Liver (tissue), 9 donors: ENCODE measurements around the gene NEK1. TPM values are rescaled to one million over a fixed set of nuclear protein-coding genes. Genes with fewer than 3 reads are reported as not detected.

Source experiments
- DNase-seq: peaks from one replicate; pipeline ENCODE4 v3.0.0-alpha.2; 2017; ENCODE audit warnings: low spot score
- H3K27ac ChIP-seq, 2 donors: one replicate each; pipeline ENCODE4 v1.7.0; 2013; ENCODE audit warnings: inconsistent platforms in 2 of 2, low read length in 2 of 2, control low read depth in 1 of 2, low read depth in 1 of 2, mild to moderate bottlenecking in 1 of 2
- H3K27me3 ChIP-seq, 4 donors: one replicate each; pipeline versions ENCODE4 v1.6.1 to v1.7.0; 2013; ENCODE audit warnings: low read length in 3 of 4, inconsistent platforms in 1 of 4, mild to moderate bottlenecking in 1 of 4, moderate library complexity in 1 of 4; ENCODE audit not compliant: control insufficient read depth in 4 of 4, insufficient read depth in 4 of 4
- H3K36me3 ChIP-seq, 4 donors: one replicate each; pipeline versions ENCODE4 v1.6.1 to v1.7.0; 2013; ENCODE audit warnings: low read length in 3 of 4, mild to moderate bottlenecking in 3 of 4, low read depth in 1 of 4, moderate library complexity in 1 of 4; ENCODE audit not compliant: control insufficient read depth in 4 of 4, insufficient read depth in 3 of 4
- H3K4me1 ChIP-seq, 4 donors: one replicate each; pipeline versions ENCODE4 v1.6.1 to v1.7.0; 2013; ENCODE audit warnings: low read length in 3 of 4, mild to moderate bottlenecking in 3 of 4, moderate library complexity in 1 of 4; ENCODE audit not compliant: control insufficient read depth in 4 of 4, insufficient read depth in 4 of 4
- H3K4me3 ChIP-seq, 3 donors: one replicate each; pipeline versions ENCODE4 v1.6.1 to v1.7.0; 2013; ENCODE audit warnings: low read length in 3 of 3, control low read depth in 1 of 3, low read depth in 1 of 3, mild to moderate bottlenecking in 1 of 3
- H3K9ac ChIP-seq, 2 donors: one replicate each; pipeline ENCODE4 v1.7.0; 2013; ENCODE audit warnings: low read length in 2 of 2, mild to moderate bottlenecking in 2 of 2, moderate library complexity in 2 of 2, control low read depth in 1 of 2, low read depth in 1 of 2
- H3K9me3 ChIP-seq, 4 donors: one replicate each; pipeline versions ENCODE4 v1.6.1 to v1.7.0; 2013; ENCODE audit warnings: low read length in 3 of 4; ENCODE audit not compliant: control insufficient read depth in 4 of 4
- CTCF ChIP-seq: fragments of 150-350 bp; IDR thresholded peaks from 2 replicates; pipeline ENCODE4 v1.5.1; 2017; ENCODE audit warnings: improper control_type of control experiment, low read depth, low read length; ENCODE audit not compliant: missing input control
- FOXA1 ChIP-seq: IDR thresholded peaks from 2 replicates; pipeline ENCODE4 v1.6.1; 2016; ENCODE audit warnings: antibody characterized with exemption
- GABPA ChIP-seq, 2 donors: IDR thresholded peaks in 1 of 2; conservative IDR thresholded peaks in 1 of 2; 2 replicates each; pipeline ENCODE4 v1.6.1; 2016; ENCODE audit warnings: antibody characterized with exemption in 2 of 2, mild to moderate bottlenecking in 1 of 2, moderate library complexity in 1 of 2
- HNF4A ChIP-seq, 2 donors: conservative IDR thresholded peaks; 2 replicates each; pipeline ENCODE4 v1.6.1; 2016; ENCODE audit warnings: antibody characterized with exemption in 2 of 2, mild to moderate bottlenecking in 2 of 2
- HNF4G ChIP-seq: IDR thresholded peaks from 2 replicates; pipeline ENCODE4 v1.6.1; 2016; ENCODE audit warnings: antibody characterized with exemption
- JUND ChIP-seq, 2 donors: IDR thresholded peaks; 2 replicates each; pipeline ENCODE4 v1.6.1; 2016; ENCODE audit warnings: antibody characterized with exemption in 2 of 2
- NR2F2 ChIP-seq: IDR thresholded peaks from 2 replicates; pipeline ENCODE4 v1.6.1; 2016; ENCODE audit warnings: antibody characterized with exemption
- RAD21 ChIP-seq, 2 donors: IDR thresholded peaks; 2 replicates each; pipeline ENCODE4 v1.6.1; 2016; ENCODE audit warnings: antibody characterized with exemption in 2 of 2, mild to moderate bottlenecking in 2 of 2
- REST ChIP-seq: IDR thresholded peaks from 2 replicates; pipeline ENCODE4 v1.6.1; 2016; ENCODE audit warnings: antibody characterized with exemption, mild to moderate bottlenecking
- RXRA ChIP-seq, 2 donors: IDR thresholded peaks; 2 replicates each; pipeline ENCODE4 v1.6.1; 2017 to 2018; ENCODE audit warnings: antibody characterized with exemption in 2 of 2, mild to moderate bottlenecking in 1 of 2
- SP1 ChIP-seq: IDR thresholded peaks from 2 replicates; pipeline ENCODE4 v1.6.1; 2018; ENCODE audit warnings: antibody characterized with exemption, mild to moderate bottlenecking
- TAF1 ChIP-seq: conservative IDR thresholded peaks from 2 replicates; pipeline ENCODE4 v1.6.1; 2016; ENCODE audit warnings: antibody characterized with exemption, mild to moderate bottlenecking
- YY1 ChIP-seq: IDR thresholded peaks from 2 replicates; pipeline ENCODE4 v1.6.1; 2016; ENCODE audit warnings: antibody characterized with exemption, mild to moderate bottlenecking
- ZBTB33 ChIP-seq: IDR thresholded peaks from 2 replicates; pipeline ENCODE4 v1.6.1; 2016; ENCODE audit warnings: antibody characterized with exemption
- WGBS: extraction: QIAGEN DNeasy Blood & Tissue Kit; methylation state at CpG from one replicate; pipeline ENCODE4 v1.1.7; 2013; 5-methylcytosine and 5-hydroxymethylcytosine counted together
- polyA plus RNA-seq, 2 donors: library from polyadenylated mRNA; stranded (reverse) in 1 of 2; unstranded in 1 of 2; fragments of 200-250 nt in 1 of 2; fragments of >200 nt in 1 of 2; fragmentation: Nextera tagmentation in 1 of 2; extraction: Ambion mirVana in 1 of 2; gene quantifications; one replicate each; pipeline versions ENCODE4 v1.2.1 to v1.2.3, GENCODE V29; 2013 to 2015
- total RNA-seq, 2 donors: library from RNA; depleted of rRNA; stranded (reverse); fragments of >200 nt; gene quantifications; one replicate each; pipeline ENCODE4 v1.2.3, GENCODE V29; 2014
- donor health status: healthy.
- donor health status: healthy.
- donor health status: healthy.
- donor health status: healthy.
- donor health status: healthy.

The NEK1 gene
- total and polyA plus RNA-seq, 4 donors, result 1.8 to 10.2 (median 5.3) TPM

GRCh38 chr4:169616846-169617245, 4.5 kb upstream of the NEK1 start:
- H3K9me3 ChIP-seq, result no peaks in the 10 kb centered on the region
- H3K9ac ChIP-seq, result no peak overlapping the region
- H3K36me3 ChIP-seq, result no peaks in the 10 kb centered on the region
- TF ChIP-seq GABPA (IDR thresholded peaks at IDR 0.05 in 1 of 2, conservative IDR thresholded peaks at IDR 0.05 in 1 of 2), result no peak
- no peak for TF ChIP-seq SP1
- TF ChIP-seq REST, result no peak
- TF ChIP-seq FOXA1, result no peak
- no peak for TF ChIP-seq ZBTB33
- no peak for TF ChIP-seq TAF1
- no peak for TF ChIP-seq JUND (IDR thresholded peaks at IDR 0.05)
- no peak for TF ChIP-seq RXRA (IDR thresholded peaks at IDR 0.05)
- no peak for TF ChIP-seq NR2F2
- no peak for TF ChIP-seq RAD21 (IDR thresholded peaks at IDR 0.05)
- TF ChIP-seq HNF4G, result no peak
- TF ChIP-seq CTCF, result no peak
- no peak for TF ChIP-seq YY1
- H3K4me1 ChIP-seq, result peaks cover 2 to 15% (median 8%) of the 10 kb centered on the region in 4 donors
- no peak overlapping the region for H3K27ac ChIP-seq
- DNase-seq, result no peak
- H3K27me3 ChIP-seq, result no peaks in the 10 kb centered on the region
- H3K4me3 ChIP-seq, result no peak overlapping the region

GRCh38 chr4:169615467-169616106, 3.2 kb upstream of the NEK1 start:
- no peak overlapping the region for H3K4me3 ChIP-seq
- no peaks in the 10 kb centered on the region for H3K27me3 ChIP-seq
- H3K4me1 ChIP-seq, result peaks cover 3 to 23% (median 13%) of the 10 kb centered on the region in 4 donors
- TF ChIP-seq RAD21 (IDR thresholded peaks at IDR 0.05), result no peak
- TF ChIP-seq YY1, result no peak
- no peak for TF ChIP-seq RXRA (IDR thresholded peaks at IDR 0.05)
- TF ChIP-seq SP1, result no peak
- no peak for TF ChIP-seq HNF4A (conservative IDR thresholded peaks at IDR 0.05)
- no peak for TF ChIP-seq NR2F2
- no peak for TF ChIP-seq JUND (IDR thresholded peaks at IDR 0.05)
- TF ChIP-seq REST, result no peak
- no peak for TF ChIP-seq ZBTB33
- TF ChIP-seq TAF1, result no peak
- no peaks in the 10 kb centered on the region for H3K9me3 ChIP-seq
- no peak overlapping the region for H3K27ac ChIP-seq
- no peak overlapping the region for H3K9ac ChIP-seq
- DNase-seq, result no peak
- 84% methylated on average over 4 of the region's 4 CpGs for WGBS
- no peaks in the 10 kb centered on the region for H3K36me3 ChIP-seq
